GM06990 (cell line): Measurements from ENCODE around the gene CAMTA1.
"Not testable (repeated sequence)": the region's sequence is repeated elsewhere in the genome, so short reads cannot be mapped to it uniquely, and the experiment has no call there.

ENCODE experiments used
- DNase-seq: peaks from one replicate; pipeline ENCODE4 v3.0.0-alpha.2; 2011; ENCODE audit not compliant: insufficient read length; ENCODE audit errors: extremely low read depth
- H3K27me3 ChIP-seq: replicated peaks from 2 replicates; pipeline ENCODE4 v1.6.0; 2011; ENCODE audit warnings: low read length; ENCODE audit not compliant: control insufficient read depth, insufficient read depth
- H3K36me3 ChIP-seq: 2 replicates; pipeline ENCODE4 v1.5.1; 2011; ENCODE audit warnings: low read length; ENCODE audit not compliant: control insufficient read depth, insufficient read depth
- H3K4me3 ChIP-seq: replicated peaks from 2 replicates; pipeline ENCODE4 v1.5.1; 2011; ENCODE audit warnings: low read depth, mild to moderate bottlenecking, control low read depth, low read length
- CTCF ChIP-seq: IDR thresholded peaks from 2 replicates; pipeline ENCODE4 v1.5.1; 2011; ENCODE audit warnings: low read length, control low read depth, mild to moderate bottlenecking, inconsistent platforms; ENCODE audit not compliant: insufficient read depth, poor library complexity, severe bottlenecking

The CAMTA1 gene

DNA sequence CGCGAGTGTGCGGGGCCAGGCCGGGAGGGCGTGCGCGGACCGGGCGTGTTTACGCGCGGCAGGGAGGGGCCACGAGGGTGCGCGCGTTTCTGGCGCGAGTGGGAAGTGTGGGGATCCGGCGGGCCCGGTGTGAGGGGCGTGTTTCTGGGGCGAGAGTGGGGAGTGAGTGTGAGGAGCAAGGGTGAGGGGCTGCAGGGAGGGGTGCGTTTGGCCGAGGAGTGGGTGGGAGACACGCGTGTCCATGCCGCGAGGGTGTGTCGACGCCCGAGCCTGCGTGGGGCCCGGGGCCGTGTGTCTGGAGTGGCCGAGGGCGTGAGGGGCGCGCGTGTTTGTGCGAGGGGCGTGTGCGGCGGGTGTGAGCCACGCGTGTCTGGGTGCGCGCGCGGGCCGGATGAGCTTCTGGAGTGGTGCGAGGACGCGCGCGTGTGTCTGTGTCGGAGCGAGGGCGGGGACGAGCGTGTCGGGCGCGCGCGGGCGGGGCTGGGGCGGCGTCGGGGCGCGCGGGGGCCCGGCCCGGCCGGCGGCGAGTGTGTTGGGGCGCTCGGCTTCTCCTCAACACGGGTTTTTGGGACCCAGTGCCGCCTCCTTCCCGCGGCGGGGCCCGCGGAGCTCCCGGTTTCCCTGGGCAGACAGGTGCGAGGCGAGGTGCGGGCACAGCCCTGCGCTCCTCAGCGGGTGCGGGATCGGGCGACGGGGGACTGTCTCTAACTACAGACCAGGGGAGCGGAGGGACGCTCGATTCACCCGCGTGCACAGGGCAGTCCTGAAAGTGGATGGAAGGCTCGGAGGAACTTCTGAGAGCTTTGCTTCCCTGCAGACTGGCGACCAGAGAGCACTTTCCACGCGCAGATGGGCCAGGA lies 920.0 kb downstream of the CAMTA1 start:
- H3K36me3 ChIP-seq, result no peaks in the 10 kb centered on the region
- peaks cover 2% of the 10 kb centered on the region for H3K27me3 ChIP-seq
- no peak for DNase-seq
- TF ChIP-seq CTCF, result no peak
- H3K4me3 ChIP-seq, result no peak overlapping the region; the same call in 1 of the 2 replicates

- no peak for TF ChIP-seq CTCF
- no peak for DNase-seq
- Histone ChIP-seq H3K27me3 (peaks cover 2% of the 10 kb centered on the region), H3K36me3 (no peaks in the 10 kb centered on the region), H3K4me3 (no peak overlapping the region)
Observed at GRCh38 chr1:7705908-7706216, 920.6 kb downstream of the CAMTA1 start.

DNA sequence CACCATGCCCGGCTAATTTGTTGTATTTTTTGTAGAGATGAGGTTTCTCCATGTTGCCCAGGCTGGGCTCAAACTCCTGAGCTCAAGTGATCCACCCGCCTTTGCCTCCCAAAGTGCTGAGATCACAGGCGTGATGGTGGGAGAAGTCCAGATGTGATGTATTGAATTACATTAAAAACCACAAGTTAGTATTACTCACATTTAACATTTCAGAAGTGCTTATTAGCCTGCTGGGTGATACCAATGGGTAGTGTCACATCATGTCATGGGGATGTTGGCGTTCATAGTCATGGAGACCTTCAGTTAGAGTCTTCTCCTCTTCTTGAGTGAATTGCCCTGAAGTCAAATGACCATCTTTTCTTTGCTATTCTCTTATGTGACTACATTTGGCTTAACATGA lies 922.3 kb downstream of the CAMTA1 start:
- no peak for DNase-seq
- peaks cover 2% of the 10 kb centered on the region for H3K27me3 ChIP-seq
- no peak overlapping the region for H3K4me3 ChIP-seq
- no peak for TF ChIP-seq CTCF
- H3K36me3 ChIP-seq, result no peaks in the 10 kb centered on the region

GRCh38 chr1:7708065-7708464 lies 922.8 kb downstream of the CAMTA1 start:
- not testable (repeated sequence) for H3K27me3 ChIP-seq, H3K4me3 ChIP-seq, H3K36me3 ChIP-seq, DNase-seq

DNA sequence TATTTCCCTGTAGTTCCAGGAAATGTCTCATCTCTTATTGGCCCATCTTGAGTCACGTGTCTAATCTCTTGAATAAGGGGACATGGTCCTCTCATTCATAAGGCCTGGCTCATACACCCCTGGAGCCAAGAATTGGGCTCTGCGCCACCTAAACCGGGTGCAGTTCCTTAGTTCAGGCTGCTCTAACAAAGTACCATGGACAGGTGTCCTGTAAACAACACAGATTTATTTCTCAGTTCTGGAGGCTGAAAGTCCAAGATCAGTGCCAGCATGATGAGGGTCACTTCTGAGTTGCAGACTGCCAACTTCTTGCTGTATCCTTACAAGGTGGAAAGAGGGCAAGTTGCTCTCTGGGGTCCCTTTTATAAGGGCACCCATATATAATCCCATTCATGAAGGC lies 925.6 kb downstream of the CAMTA1 start:
- Histone ChIP-seq H3K36me3 (no peaks in the 10 kb centered on the region), H3K4me3 (no peak overlapping the region), H3K27me3 (no peaks in the 10 kb centered on the region; the same call in 1 of the 2 replicates)
- no peak for TF ChIP-seq CTCF
- DNase-seq, result no peak

- Histone ChIP-seq H3K36me3 (no peaks in the 10 kb centered on the region), H3K4me3 (no peak overlapping the region), H3K27me3 (no peaks in the 10 kb centered on the region; the same call in 1 of the 2 replicates)
- DNase-seq, result no peak
- no peak for TF ChIP-seq CTCF
Observed at GRCh38 chr1:7712731-7713323, 927.6 kb downstream of the CAMTA1 start.
